ENCODE data around the gene DNAJB7. TPM values are rescaled to one million over a fixed set of nuclear protein-coding genes. Genes with fewer than 3 reads are reported as not detected.
"Not testable (repeated sequence)": the region's sequence is repeated elsewhere in the genome, so short reads cannot be mapped to it uniquely, and the experiment has no call there.

The DNAJB7 gene
- total RNA-seq, 1 donor from 2014 or later = not detected

- intact Hi-C loops (cut with DNase I) = no loop called here
- DNase-seq (ENCODE audit: low spot score) = no peak
Measured at GRCh38 chr22:40853961-40854360, 8.0 kb downstream of the DNAJB7 start.

GRCh38 chr22:40853333-40853732 is 8.6 kb downstream of the DNAJB7 start:
- no peak for DNase-seq (ENCODE audit: low spot score)
- intact Hi-C loops (cut with DNase I) = no loop called here

GRCh38 chr22:40845816-40846215 is 16.1 kb downstream of the DNAJB7 start:
- intact Hi-C loops (cut with DNase I); DNase-seq (ENCODE audit: low spot score): not testable (repeated sequence)

- intact Hi-C loops (cut with DNase I) = no loop called here
Measured at GRCh38 chr22:40844951-40845350, 17.0 kb downstream of the DNAJB7 start.

GRCh38 chr22:40838486-40838885 is 23.4 kb downstream of the DNAJB7 start:
- intact Hi-C loops (cut with DNase I) = no loop called here
- no peak for DNase-seq (ENCODE audit: low spot score)

More at GRCh38 chr22:40844951-40845350, 17.0 kb downstream of the DNAJB7 start:
- no peak for DNase-seq (ENCODE audit: low spot score)

DNA sequence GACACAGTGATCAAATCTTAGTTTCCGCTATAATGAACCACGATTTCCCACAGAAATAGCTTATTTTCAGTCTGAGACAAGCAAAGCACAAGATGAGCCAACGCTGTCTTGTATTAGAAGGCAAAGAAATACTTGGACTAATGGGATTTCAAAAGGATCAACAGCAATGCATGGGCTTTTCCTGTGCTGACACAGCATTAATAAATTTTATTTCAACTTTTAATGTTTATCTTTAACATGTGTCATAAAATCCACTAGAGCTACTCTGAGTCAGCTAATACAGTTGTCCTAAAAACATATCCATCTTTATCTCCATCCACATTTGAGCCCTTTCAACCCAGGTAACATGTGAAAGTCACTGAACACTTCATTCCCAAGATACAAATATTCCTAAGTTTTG is 27.3 kb downstream of the DNAJB7 start:
- intact Hi-C loops (cut with DNase I) = no loop called here

GRCh38 chr22:40829131-40829530 is 32.8 kb downstream of the DNAJB7 start:
- intact Hi-C loops (cut with DNase I) = no loop called here
- no peak for DNase-seq (ENCODE audit: low spot score)

More for the DNA sequence above, 27.3 kb downstream of the DNAJB7 start:
- no peak for DNase-seq (ENCODE audit: low spot score)

DNA sequence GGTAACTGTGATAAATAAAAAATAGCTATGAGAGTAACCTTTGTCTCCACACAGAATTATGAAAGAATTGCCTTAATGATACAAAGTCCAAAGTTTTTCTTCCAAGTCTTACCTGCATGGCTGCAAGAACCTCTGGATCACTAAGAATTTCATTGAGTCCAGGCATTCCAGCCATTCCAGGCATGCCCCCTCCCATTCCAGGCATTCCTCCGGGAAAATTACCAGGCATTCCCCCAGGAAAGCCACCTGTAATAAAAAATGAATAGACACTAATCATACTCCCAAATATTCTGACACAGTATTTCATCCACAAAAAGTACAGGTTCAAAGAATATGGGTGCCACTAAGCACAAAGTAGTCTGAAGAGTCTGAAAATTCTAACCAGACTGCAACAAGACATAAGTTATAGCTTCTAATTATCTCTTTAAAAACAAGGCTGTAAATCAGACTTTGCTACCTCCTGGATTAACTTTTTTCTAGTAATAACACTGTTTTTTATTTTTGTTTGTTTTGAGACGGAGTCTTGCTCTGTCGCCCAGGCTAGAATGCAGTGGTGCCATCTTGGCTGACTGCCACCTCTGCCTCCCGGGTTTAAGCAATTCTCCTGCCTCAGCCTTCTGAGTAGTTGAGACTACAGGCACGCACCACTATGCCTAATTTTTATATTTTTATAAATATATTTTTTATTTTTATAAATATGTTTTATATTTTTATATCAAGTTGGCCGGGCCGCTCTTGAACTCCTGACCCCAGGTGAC is 34.8 kb downstream of the DNAJB7 start:
- intact Hi-C loops (cut with DNase I) = no loop called here
- no peak for DNase-seq (ENCODE audit: low spot score)

- DNase-seq (ENCODE audit: low spot score); intact Hi-C loops (cut with DNase I): not testable (repeated sequence)
Measured at GRCh38 chr22:40826292-40826691, 35.6 kb downstream of the DNAJB7 start.

GRCh38 chr22:40823426-40823825 is 38.5 kb downstream of the DNAJB7 start:
- intact Hi-C loops (cut with DNase I) = no loop called here

GRCh38 chr22:40819599-40820140 is 42.2 kb downstream of the DNAJB7 start:
- no peak for DNase-seq (ENCODE audit: low spot score)
- intact Hi-C loops (cut with DNase I) = loop anchor here (5.0 kb wide), 1 partner anchor 38 kb away; the partner anchor contains the start of genes ST13 and XPNPEP3

More at GRCh38 chr22:40823426-40823825, 38.5 kb downstream of the DNAJB7 start:
- no peak for DNase-seq (ENCODE audit: low spot score)

GRCh38 chr22:40818747-40819598 is 42.9 kb downstream of the DNAJB7 start, which contains the start of gene SLC25A17:
Gene SLC25A17 (minus strand): TSS chr22:40819346. CDS start chr22:40819248, 98 bp downstream.
- intact Hi-C loops (cut with DNase I) = loop anchor here (5.0 kb wide), 1 partner anchor 38 kb away; the partner anchor contains the start of genes ST13 and XPNPEP3
- DNase-seq (ENCODE audit: low spot score) = peak; percentile 94

DNA sequence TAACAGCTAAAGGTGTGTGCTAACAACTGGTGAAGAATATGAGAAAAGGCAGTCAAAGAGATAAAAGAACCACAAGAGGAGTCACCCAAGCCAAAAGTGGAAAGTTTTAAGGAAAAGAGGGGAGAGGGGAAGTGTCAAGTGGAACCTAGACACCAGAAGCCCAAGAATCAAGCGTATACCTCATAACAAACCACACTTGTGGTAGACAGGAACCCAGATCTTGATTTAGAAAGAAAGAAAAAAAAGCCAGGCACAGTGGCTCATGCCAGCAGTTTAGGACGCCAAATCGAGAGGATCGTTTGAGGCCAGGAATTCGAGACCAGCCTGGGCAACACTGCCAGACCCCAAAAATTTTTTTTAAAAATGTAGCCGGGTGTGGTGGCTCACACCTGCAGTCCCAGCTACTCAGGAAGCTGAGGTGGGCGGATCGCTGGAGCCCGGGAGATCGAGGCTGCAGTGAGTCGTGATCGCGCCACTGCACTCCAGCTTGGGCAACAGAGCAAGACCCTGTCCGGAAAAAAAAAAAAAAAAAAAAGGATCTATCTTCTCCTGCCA is 43.6 kb downstream of the DNAJB7 start:
- intact Hi-C loops (cut with DNase I) = loop anchor here (5.0 kb wide), 1 partner anchor 39 kb away; the partner anchor contains the start of genes ST13 and XPNPEP3
- no peak for DNase-seq (ENCODE audit: low spot score)

- DNase-seq (ENCODE audit: low spot score) = no peak
- intact Hi-C loops (cut with DNase I) = loop anchor here (5.0 kb wide), 1 partner anchor 40 kb away; the partner anchor contains the start of genes ST13 and XPNPEP3
Measured at GRCh38 chr22:40817737-40818136, 44.2 kb downstream of the DNAJB7 start.

GRCh38 chr22:40813912-40814315 is 48.0 kb downstream of the DNAJB7 start:
- intact Hi-C loops (cut with DNase I) = no loop called here
- no peak for DNase-seq (ENCODE audit: low spot score)

Small RNAs within 50 kb of the gene (microRNA-seq; reads per million reads assigned to microRNA genes)
- not detected for gene MIR4766

Other genes with a start within 250 kb of the DNAJB7 start
- gene MRTFA, start 225.4 kb downstream of the DNAJB7 start, total RNA-seq = 24.3 TPM
- gene MCHR1, start 182.6 kb downstream of the DNAJB7 start, total RNA-seq = 0.43 TPM
- gene SLC25A17, start 42.8 kb downstream of the DNAJB7 start, total RNA-seq = 4.5 TPM
- 187 TPM for gene ST13, start 5.5 kb downstream of the DNAJB7 start, total RNA-seq
- gene XPNPEP3, start 5.0 kb downstream of the DNAJB7 start, total RNA-seq = 22.0 TPM
- 59.3 TPM for gene RBX1, start 89.3 kb upstream of the DNAJB7 start, total RNA-seq
- 35.4 TPM for gene EP300, start 230.5 kb upstream of the DNAJB7 start, total RNA-seq

All from cardiac septum (tissue), 1 donor.